Measurements from ENCODE around the gene KDM7A. TPM values are rescaled to one million over a fixed set of nuclear protein-coding genes. Genes with fewer than 3 reads are reported as not detected.

The KDM7A gene
- total RNA-seq, 1 experiment from 2014 or later: 6.6 TPM

DNA sequence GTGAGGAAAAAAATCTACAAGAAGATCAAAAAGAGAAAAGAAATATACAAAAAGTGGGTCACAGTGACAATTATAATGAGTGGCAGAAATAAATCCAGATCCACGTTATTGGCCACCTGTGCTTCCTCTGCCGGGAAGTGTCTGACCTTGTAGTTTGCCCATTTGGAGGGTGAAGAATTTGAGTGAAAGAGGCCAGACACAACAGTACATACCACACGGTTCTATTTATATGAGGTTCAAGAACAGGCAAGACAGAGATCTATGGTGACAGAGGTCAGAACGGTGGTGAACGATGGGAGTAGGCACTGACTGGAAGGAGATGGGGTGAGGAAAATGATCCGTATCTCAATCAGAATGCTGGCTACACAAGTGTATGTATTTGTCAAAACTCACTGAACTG lies 131.1 kb downstream of the KDM7A start:
- WGBS (ENCODE audit: extremely low coverage, insufficient read length, low lambda C conversion rate): no CpG with 5 or more reads among the region's 6 CpGs
- no peak for TF ChIP-seq CTCF (conservative IDR thresholded peaks at IDR 0.05)
- H3K36me3 Mint-ChIP-seq (ENCODE audit: insufficient read depth in 1 of 3, low read depth in 3 of 3): peaks cover 0 to 13% (median 0%) of the 10 kb centered on the region in 3 experiments; a peak in 3 of 7 replicates

More for the DNA sequence above, 131.1 kb downstream of the KDM7A start:
- Histone ChIP-seq H2BK20ac (ENCODE audit: low read depth, low read length, poor library complexity, severe bottlenecking) (no peak overlapping the region), H3K18ac (ENCODE audit: insufficient read length, low read depth, low read length) (no peak overlapping the region), H3K4ac (ENCODE audit: low read depth, low read length) (no peak overlapping the region), H3K14ac (ENCODE audit: insufficient read depth, low read length) (no peak overlapping the region), H4K91ac (ENCODE audit: insufficient read length, low read depth, low read length) (no peak overlapping the region), H3K23ac (ENCODE audit: insufficient read length, low read depth, low read length) (no peak overlapping the region), H3K79me1 (ENCODE audit: insufficient read depth, low read depth, low read length, poor library complexity, severe bottlenecking) (no peaks in the 10 kb centered on the region), H3K4me2 (ENCODE audit: insufficient read depth, insufficient read length, low read length) (no peak overlapping the region), H4K20me1 (ENCODE audit: control insufficient read depth, insufficient read depth, insufficient read length) (no peaks in the 10 kb centered on the region), H2BK12ac (ENCODE audit: insufficient read length, low read depth, low read length) (no peak overlapping the region), H2BK15ac (ENCODE audit: low read depth, low read length) (no peak overlapping the region), H4K8ac (replicated peaks; ENCODE audit: insufficient read length, low read depth, low read length) (no peak overlapping the region), H3K9ac (ENCODE audit: extremely low read depth, insufficient read length, low read length) (no peak overlapping the region), H3K9me3 (ENCODE audit: control insufficient read depth, low read depth, low read length) (no peaks in the 10 kb centered on the region), H3T11ph (ENCODE audit: low read length) (no peak overlapping the region), H2BK5ac (ENCODE audit: insufficient read length, low read length) (no peak overlapping the region), H3K23me2 (ENCODE audit: insufficient read length, low read depth, low read length, poor library complexity, severe bottlenecking) (no peaks in the 10 kb centered on the region), H2AK5ac (ENCODE audit: insufficient read length, low read length) (no peak overlapping the region), H2BK120ac (ENCODE audit: low read depth, low read length, poor library complexity, severe bottlenecking) (no peak overlapping the region), H3K27ac (ENCODE audit: insufficient read length, low read depth, low read length) (no peak overlapping the region), H3K27me3 (ENCODE audit: insufficient read depth, low read length) (no peaks in the 10 kb centered on the region), H4K5ac (ENCODE audit: insufficient read length, low read depth, low read length) (no peak overlapping the region), H3K4me1 (ENCODE audit: insufficient read depth, low read length) (no peaks in the 10 kb centered on the region), H3K79me2 (ENCODE audit: insufficient read depth, low read length) (no peaks in the 10 kb centered on the region; the same call in 1 of the 2 replicates), H2AFZ (ENCODE audit: low read length) (no peak overlapping the region), H3K56ac (ENCODE audit: insufficient read length, low read depth, low read length) (no peak overlapping the region)
- Mint-ChIP-seq H3K9me3 (no peaks in the 10 kb centered on the region), H3K27me3 (ENCODE audit: low read depth) (no peaks in the 10 kb centered on the region), H3K4me3 (no peak overlapping the region), H3K4me1 (no peaks in the 10 kb centered on the region), H3K27ac (no peak overlapping the region)
- no peak for DNase-seq

Measured in H9 (cell line).